Measurements from ENCODE around the gene CSNK1D.

Gene CSNK1D

GRCh38 chr17:82292251-82293154, 19.0 kb upstream of the CSNK1D start:
- peak; percentile 95 for DNase-seq

- DNase-seq, result no peak
Observed at GRCh38 chr17:82291582-82292250, 18.2 kb upstream of the CSNK1D start.

GRCh38 chr17:82287868-82288801, 14.6 kb upstream of the CSNK1D start:
- DNase-seq, result no peak

- DNase-seq, result no peak
Observed at GRCh38 chr17:82287013-82287867, 13.7 kb upstream of the CSNK1D start.

GRCh38 chr17:82285141-82285540, 11.6 kb upstream of the CSNK1D start:
- no peak for DNase-seq

- DNase-seq, result peak; percentile 22
Observed at GRCh38 chr17:82283208-82283749, 9.8 kb upstream of the CSNK1D start.

- no peak for DNase-seq
Observed at GRCh38 chr17:82282239-82283207, 9.0 kb upstream of the CSNK1D start.

GRCh38 chr17:82281502-82282238, 8.2 kb upstream of the CSNK1D start:
- no peak for DNase-seq

- no peak for DNase-seq
Observed at GRCh38 chr17:82281076-82281475, 7.6 kb upstream of the CSNK1D start.

- no peak for DNase-seq
Observed at GRCh38 chr17:82280537-82280936, 7.0 kb upstream of the CSNK1D start.

- DNase-seq, result no peak
Observed at GRCh38 chr17:82278786-82279391, 5.4 kb upstream of the CSNK1D start.

GRCh38 chr17:82278308-82278707, 4.8 kb upstream of the CSNK1D start:
- no peak for DNase-seq

- no peak for DNase-seq
Observed at GRCh38 chr17:82277851-82278250, 4.4 kb upstream of the CSNK1D start.

GRCh38 chr17:82276938-82277337, 3.4 kb upstream of the CSNK1D start:
- DNase-seq, result no peak

GRCh38 chr17:82275326-82275725, 1.8 kb upstream of the CSNK1D start:
- no peak for DNase-seq

- DNase-seq, result no peak
Observed at GRCh38 chr17:82274134-82275020, 877 bp upstream of the CSNK1D start.

GRCh38 chr17:82272495-82273326, 789 bp downstream of the CSNK1D start:
- no peak for DNase-seq
